IPS DF 6.9 (cell line): ENCODE measurements around the gene CPT1C.
"Not testable (repeated sequence)": the region's sequence is repeated elsewhere in the genome, so short reads cannot be mapped to it uniquely, and the experiment has no call there.

ENCODE experiments used
- DNase-seq: peaks from one replicate; pipeline ENCODE4 v3.0.0-alpha.2; 2013; ENCODE audit warnings: low read depth, low spot score
- H3K27ac ChIP-seq: one replicate; pipeline ENCODE4 v1.5.1; 2013; ENCODE audit warnings: low read length, control low read depth
- H3K27me3 ChIP-seq: 2 replicates; pipeline ENCODE4 v1.6.1; 2013; ENCODE audit warnings: mild to moderate bottlenecking, low read length; ENCODE audit not compliant: control insufficient read depth, insufficient read depth
- H3K36me3 ChIP-seq: 2 replicates; pipeline ENCODE4 v1.6.1; 2013; ENCODE audit warnings: low read length; ENCODE audit not compliant: control insufficient read depth, insufficient read depth
- H3K4me1 ChIP-seq: 2 replicates; pipeline ENCODE4 v1.6.1; 2013; ENCODE audit warnings: low read length; ENCODE audit not compliant: control insufficient read depth, insufficient read depth
- H3K4me3 ChIP-seq: 2 replicates; pipeline ENCODE4 v1.5.1; 2013; ENCODE audit warnings: mild to moderate bottlenecking, low read length
- H3K9me3 ChIP-seq: 2 replicates; pipeline ENCODE4 v1.6.1; 2013; ENCODE audit warnings: low read length, inconsistent platforms; ENCODE audit not compliant: control insufficient read depth, insufficient read depth
- WGBS: extraction: QIAGEN DNeasy Blood & Tissue Kit; methylation state at CpG from one replicate; pipeline ENCODE4 v1.1.7; 2013; ENCODE audit warnings: mixed read lengths, missing lambda C conversion rate; ENCODE audit not compliant: insufficient read length, insufficient coverage; 5-methylcytosine and 5-hydroxymethylcytosine counted together

The CPT1C gene

DNA sequence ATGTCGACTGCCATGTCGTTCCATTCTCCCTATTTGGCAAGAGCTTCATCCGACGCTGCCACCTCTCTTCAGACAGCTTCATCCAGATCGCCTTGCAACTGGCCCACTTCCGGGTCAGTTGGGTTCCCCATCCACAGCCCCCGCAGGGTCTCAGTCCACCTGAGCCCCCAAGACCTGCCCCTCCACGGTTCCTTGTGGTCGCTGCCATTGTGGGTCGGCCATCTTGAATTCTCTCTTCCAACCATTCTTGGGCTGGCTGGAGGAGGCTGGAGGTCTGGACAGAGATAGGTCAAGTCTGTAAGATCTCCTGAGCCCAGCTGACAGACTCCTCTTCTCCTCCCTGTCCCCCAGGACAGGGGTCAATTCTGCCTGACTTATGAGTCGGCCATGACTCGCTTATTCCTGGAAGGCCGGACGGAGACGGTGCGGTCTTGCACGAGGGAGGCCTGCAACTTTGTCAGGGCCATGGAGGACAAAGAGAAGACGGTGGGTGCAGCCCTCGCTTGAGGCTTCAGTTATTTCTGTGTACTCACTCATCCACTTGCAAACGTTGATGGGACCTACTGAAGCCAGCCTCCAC is 19.5 kb downstream of the CPT1C start:
- H3K4me1 ChIP-seq = no peaks in the 10 kb centered on the region
- no CpG with 5 or more reads among the region's 20 CpGs for WGBS
- no peak overlapping the region for H3K4me3 ChIP-seq
- DNase-seq = no peak
- H3K27ac ChIP-seq = no peak overlapping the region
- H3K9me3 ChIP-seq = no peaks in the 10 kb centered on the region
- H3K27me3 ChIP-seq = no peaks in the 10 kb centered on the region
- H3K36me3 ChIP-seq = peaks cover 32% of the 10 kb centered on the region

- H3K27me3 ChIP-seq = no peaks in the 10 kb centered on the region
- H3K27ac ChIP-seq = no peak overlapping the region
- DNase-seq = no peak
- H3K9me3 ChIP-seq = no peaks in the 10 kb centered on the region
- WGBS = no CpG with 5 or more reads among the region's 20 CpGs
- no peaks in the 10 kb centered on the region for H3K4me1 ChIP-seq
- no peak overlapping the region for H3K4me3 ChIP-seq
- peaks cover 19% of the 10 kb centered on the region; the same call in 1 of the 2 replicates for H3K36me3 ChIP-seq
Measured at GRCh38 chr19:49712397-49712859, 21.5 kb downstream of the CPT1C start.

GRCh38 chr19:49713236-49713845 is 22.4 kb downstream of the CPT1C start:
- no peak overlapping the region for H3K4me3 ChIP-seq

DNA sequence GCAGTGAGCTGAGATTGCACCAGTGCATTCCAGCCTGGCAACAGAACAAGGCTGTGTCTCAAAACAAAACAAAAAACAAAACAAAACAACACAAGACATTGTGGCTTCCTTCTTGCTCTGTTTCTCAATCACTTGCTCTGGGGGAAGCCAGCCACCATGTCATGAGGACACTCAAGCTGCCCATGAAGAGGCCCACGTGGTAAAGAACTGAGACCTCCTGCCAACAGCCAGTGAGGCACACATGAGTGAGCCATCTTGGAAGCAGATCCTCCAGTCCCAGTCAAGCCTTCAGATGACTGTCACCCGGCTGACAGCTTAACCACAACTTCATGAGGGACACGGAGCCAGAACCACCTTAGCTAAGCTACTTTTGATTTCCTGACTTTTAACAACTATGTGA is 25.2 kb downstream of the CPT1C start:
- Histone ChIP-seq H3K4me1 (peaks cover 1% of the 10 kb centered on the region; the same call in 1 of the 2 replicates), H3K4me3 (no peak overlapping the region), H3K27ac (no peak overlapping the region), H3K27me3 (no peaks in the 10 kb centered on the region), H3K36me3 (peaks cover 9% of the 10 kb centered on the region; the same call in 1 of the 2 replicates), H3K9me3 (no peaks in the 10 kb centered on the region)
- WGBS = no CpG with 5 or more reads among the region's 3 CpGs
- DNase-seq = no peak

More at GRCh38 chr19:49713236-49713845, 22.4 kb downstream of the CPT1C start:
- H3K36me3 ChIP-seq = peaks cover 17% of the 10 kb centered on the region; the same call in 1 of the 2 replicates
- no peaks in the 10 kb centered on the region for H3K27me3 ChIP-seq
- no peaks in the 10 kb centered on the region for H3K4me1 ChIP-seq
- H3K27ac ChIP-seq = no peak overlapping the region
- DNase-seq = no peak
- H3K9me3 ChIP-seq = no peaks in the 10 kb centered on the region
- no CpG with 5 or more reads among the region's 8 CpGs for whole genome bisulfite sequencing

- H3K9me3 ChIP-seq = no peaks in the 10 kb centered on the region
- no CpG with 5 or more reads among the region's 8 CpGs for WGBS
- DNase-seq = no peak
- H3K36me3 ChIP-seq = peaks cover 3% of the 10 kb centered on the region; the same call in 1 of the 2 replicates
- H3K27me3 ChIP-seq = no peaks in the 10 kb centered on the region
- no peak overlapping the region for H3K4me3 ChIP-seq
- H3K4me1 ChIP-seq = peaks cover 1% of the 10 kb centered on the region; the same call in 1 of the 2 replicates
- H3K27ac ChIP-seq = no peak overlapping the region
Measured at GRCh38 chr19:49718511-49718910, 27.6 kb downstream of the CPT1C start.

GRCh38 chr19:49718991-49719390 is 28.1 kb downstream of the CPT1C start:
- H3K4me3 ChIP-seq = no peak overlapping the region
- 100% methylated on average over 1 of the region's 6 CpGs for WGBS
- H3K9me3 ChIP-seq = no peaks in the 10 kb centered on the region
- no peak for DNase-seq
- H3K27me3 ChIP-seq = no peaks in the 10 kb centered on the region
- H3K4me1 ChIP-seq = peaks cover 1% of the 10 kb centered on the region; the same call in 1 of the 2 replicates
- no peak overlapping the region for H3K27ac ChIP-seq
- no peaks in the 10 kb centered on the region for H3K36me3 ChIP-seq

DNA sequence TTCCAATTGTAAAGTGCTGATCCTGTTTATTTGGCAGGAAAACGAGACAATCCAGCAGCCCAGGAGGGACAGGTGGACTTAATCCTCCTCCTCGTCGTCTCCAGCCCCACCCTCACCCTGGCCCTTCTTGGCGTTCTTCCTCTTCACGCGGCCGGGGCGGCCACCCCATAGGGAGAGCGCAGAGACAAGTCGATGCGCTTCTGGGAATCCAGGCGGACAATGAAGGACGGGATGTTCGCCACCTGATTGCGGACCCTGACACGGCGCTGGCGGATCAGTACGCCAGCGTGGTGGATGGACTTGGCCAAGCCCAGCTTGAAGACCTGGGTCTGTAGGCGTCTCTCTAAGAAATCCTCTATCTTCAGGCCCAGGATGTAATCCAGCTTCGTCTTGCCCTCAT is 28.5 kb downstream of the CPT1C start:
- WGBS = no CpG with 5 or more reads among the region's 22 CpGs

DNA sequence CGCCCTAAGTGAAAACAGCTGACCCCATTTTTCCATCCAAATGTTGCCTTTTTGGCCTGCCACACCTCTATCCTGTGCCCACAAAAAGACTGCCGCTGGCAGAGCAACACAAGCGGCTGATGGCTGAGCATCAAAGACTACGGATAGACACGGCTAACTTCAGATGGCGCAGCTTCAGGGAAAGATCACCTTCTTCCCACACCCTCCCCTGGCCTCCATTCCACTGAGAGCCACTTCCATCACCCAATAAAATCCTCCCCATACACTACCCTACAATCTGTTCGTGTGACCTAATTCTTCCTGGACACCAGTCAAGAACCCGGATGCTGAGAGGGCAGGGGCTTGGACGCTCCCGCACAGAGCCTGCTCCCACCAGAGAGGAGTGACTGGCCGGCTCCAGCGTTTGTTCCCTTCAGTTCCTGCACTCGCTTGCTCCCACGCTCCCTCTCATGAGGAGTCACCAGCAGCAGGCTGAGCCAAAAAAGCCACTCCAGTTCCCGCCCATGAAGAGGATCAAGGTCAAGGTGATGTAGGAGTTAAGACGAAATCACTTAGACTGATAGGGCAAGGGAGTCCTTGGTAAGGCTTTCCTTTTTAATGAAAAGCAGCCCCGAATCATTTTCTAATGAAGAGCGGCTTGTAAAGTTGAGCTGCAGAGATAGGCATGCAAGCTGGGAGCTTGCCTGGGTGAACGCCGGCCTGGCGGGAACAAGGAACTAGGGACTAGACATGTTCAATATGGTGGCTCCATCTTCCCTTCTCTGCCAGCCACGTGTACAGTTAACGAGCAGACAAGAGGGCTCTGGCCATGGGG is 36.5 kb downstream of the CPT1C start:
- Histone ChIP-seq H3K4me3 (no peak overlapping the region), H3K36me3 (no peaks in the 10 kb centered on the region), H3K9me3 (no peaks in the 10 kb centered on the region), H3K27ac (no peak overlapping the region), H3K27me3 (no peaks in the 10 kb centered on the region), H3K4me1 (no peaks in the 10 kb centered on the region)
- DNase-seq = no peak
- no CpG with 5 or more reads among the region's 23 CpGs for WGBS

More for the DNA sequence above, 28.5 kb downstream of the CPT1C start:
- DNase-seq, H3K9me3 ChIP-seq, H3K4me3 ChIP-seq, H3K27ac ChIP-seq, H3K36me3 ChIP-seq, H3K4me1 ChIP-seq, H3K27me3 ChIP-seq: not testable (repeated sequence)

GRCh38 chr19:49730166-49730565 is 39.2 kb downstream of the CPT1C start:
- Histone ChIP-seq H3K9me3 (no peaks in the 10 kb centered on the region), H3K4me1 (no peaks in the 10 kb centered on the region), H3K27me3 (no peaks in the 10 kb centered on the region), H3K27ac (no peak overlapping the region), H3K4me3 (no peak overlapping the region), H3K36me3 (no peaks in the 10 kb centered on the region)
- 100% methylated on average over 1 of the region's 5 CpGs for WGBS
- DNase-seq = no peak

- H3K4me3 ChIP-seq = no peak overlapping the region
- no peak for DNase-seq
- WGBS = no CpG with 5 or more reads among the region's 4 CpGs
Measured at GRCh38 chr19:49738268-49738667, 47.4 kb downstream of the CPT1C start.

More at GRCh38 chr19:49738268-49738667, 47.4 kb downstream of the CPT1C start:
- no peak overlapping the region for H3K27ac ChIP-seq
- no peaks in the 10 kb centered on the region for H3K27me3 ChIP-seq
- H3K36me3 ChIP-seq = no peaks in the 10 kb centered on the region
- H3K4me1 ChIP-seq = no peaks in the 10 kb centered on the region
- H3K9me3 ChIP-seq = no peaks in the 10 kb centered on the region
